NCI-H2081 (cell line): Measurements from ENCODE around the gene TGFBR2.

Experiments
- DNase-seq, 2 experiments: peaks; one replicate each; lab custom pipeline; 2025; lab: John Stamatoyannopoulos, UW

TGFBR2 gene

GRCh38 chr3:30602946-30603345 is 3.5 kb upstream of the TGFBR2 start:
- no peak for DNase-seq

GRCh38 chr3:30604093-30604492 is 2.3 kb upstream of the TGFBR2 start:
- DNase-seq = no peak

- DNase-seq = no peak
Measured at GRCh38 chr3:30604558-30604957, 1.8 kb upstream of the TGFBR2 start.

- DNase-seq = no peak
Measured at GRCh38 chr3:30605005-30605404, 1.4 kb upstream of the TGFBR2 start.

GRCh38 chr3:30605706-30606300 is 598 bp upstream of the TGFBR2 start:
- DNase-seq = no peak

- DNase-seq = no peak
Measured at GRCh38 chr3:30607032-30607833, 832 bp downstream of the TGFBR2 start.

GRCh38 chr3:30608598-30608947 is 2.2 kb downstream of the TGFBR2 start:
- DNase-seq = no peak

GRCh38 chr3:30609930-30610701 is 3.7 kb downstream of the TGFBR2 start:
- DNase-seq = no peak

GRCh38 chr3:30610702-30611368 is 4.4 kb downstream of the TGFBR2 start:
- no peak for DNase-seq

GRCh38 chr3:30611613-30612436 is 5.4 kb downstream of the TGFBR2 start:
- DNase-seq = no peak

GRCh38 chr3:30612437-30613132 is 6.2 kb downstream of the TGFBR2 start:
- no peak for DNase-seq

GRCh38 chr3:30613133-30613825 is 6.9 kb downstream of the TGFBR2 start:
- no peak for DNase-seq

- DNase-seq = no peak
Measured at GRCh38 chr3:30614373-30614772, 8.0 kb downstream of the TGFBR2 start.

- no peak for DNase-seq
Measured at GRCh38 chr3:30614943-30615342, 8.5 kb downstream of the TGFBR2 start.

- no peak for DNase-seq
Measured at GRCh38 chr3:30615615-30616346, 9.4 kb downstream of the TGFBR2 start.

GRCh38 chr3:30616347-30617027 is 10.1 kb downstream of the TGFBR2 start:
- no peak for DNase-seq

GRCh38 chr3:30617069-30617468 is 10.7 kb downstream of the TGFBR2 start:
- no peak for DNase-seq

- no peak for DNase-seq
Measured at GRCh38 chr3:30617653-30618052, 11.3 kb downstream of the TGFBR2 start.

- DNase-seq = no peak
Measured at GRCh38 chr3:30618526-30618925, 12.1 kb downstream of the TGFBR2 start.
